Islet of Langerhans (tissue), 1 donor: ENCODE data around the gene GPATCH2L.

Experiments
- FAIRE-seq: peaks from one replicate; lab custom pipeline; 2011; peaks lifted over from hg19 to GRCh38; lab: Jason Lieb, UNC

Gene GPATCH2L

GRCh38 chr14:76151398-76152332 lies at the start of gene GPATCH2L:
Gene GPATCH2L, plus strand, starts transcription at chr14:76151922. Its CDS starts 2,442 bp downstream, at chr14:76154364.
- FAIRE-seq = no peak

- no peak for FAIRE-seq
Measured at GRCh38 chr14:76104802-76105355, 46.8 kb upstream of the GPATCH2L start.

GRCh38 chr14:76106188-76106587 lies 45.5 kb upstream of the GPATCH2L start:
- no peak for FAIRE-seq

- FAIRE-seq = no peak
Measured at GRCh38 chr14:76109087-76109880, 42.4 kb upstream of the GPATCH2L start.

GRCh38 chr14:76112889-76113624 lies 38.7 kb upstream of the GPATCH2L start:
- FAIRE-seq = no peak

- no peak for FAIRE-seq
Measured at GRCh38 chr14:76113691-76114090, 38.0 kb upstream of the GPATCH2L start.

GRCh38 chr14:76115010-76115422 lies 36.7 kb upstream of the GPATCH2L start:
- no peak for FAIRE-seq

- no peak for FAIRE-seq
Measured at GRCh38 chr14:76117789-76118484, 33.8 kb upstream of the GPATCH2L start.

- FAIRE-seq = no peak
Measured at GRCh38 chr14:76118594-76118993, 33.1 kb upstream of the GPATCH2L start.

GRCh38 chr14:76121089-76121748 lies 30.5 kb upstream of the GPATCH2L start:
- FAIRE-seq = no peak

- FAIRE-seq = no peak
Measured at GRCh38 chr14:76123426-76124225, 28.1 kb upstream of the GPATCH2L start.

- no peak for FAIRE-seq
Measured at GRCh38 chr14:76125511-76125910, 26.2 kb upstream of the GPATCH2L start.

GRCh38 chr14:76126076-76126475 lies 25.6 kb upstream of the GPATCH2L start:
- FAIRE-seq = no peak

- no peak for FAIRE-seq
Measured at GRCh38 chr14:76129851-76130576, 21.7 kb upstream of the GPATCH2L start.

GRCh38 chr14:76131071-76131965 lies 20.4 kb upstream of the GPATCH2L start:
- no peak for FAIRE-seq

- FAIRE-seq = no peak
Measured at GRCh38 chr14:76133103-76133502, 18.6 kb upstream of the GPATCH2L start.

- FAIRE-seq = no peak
Measured at GRCh38 chr14:76134231-76134630, 17.5 kb upstream of the GPATCH2L start.

GRCh38 chr14:76135722-76136121 lies 16.0 kb upstream of the GPATCH2L start:
- no peak for FAIRE-seq
